K562 (cell line): ENCODE measurements around the gene FAM200A. TPM values are rescaled to one million over a fixed set of nuclear protein-coding genes. Genes with fewer than 3 reads are reported as not detected.
A peak's percentile ranks its signal among the peaks of the same experiment; 100 is the strongest.

ENCODE experiments used
- ARID4B ChIP-seq: sonication (generic); formaldehyde crosslinking; IDR thresholded peaks from 2 replicates; pipeline ENCODE4 v1.8.0; 2022; ENCODE audit warnings: mild to moderate bottlenecking, missing genetic modification reagents
- BRCA1 ChIP-seq, 2 experiments: fragments of 450-650 bp in 1 of 2; sonication (generic) in 1 of 2; formaldehyde crosslinking in 1 of 2; IDR thresholded peaks; 2 replicates each; pipeline versions ENCODE4 v1.5.0 to v1.6.1; 2017 to 2020; ENCODE audit warnings: mild to moderate bottlenecking in 1 of 2, missing genetic modification reagents in 1 of 2
- EGR1 ChIP-seq: fragments of 450-650 bp; conservative IDR thresholded peaks from 2 replicates; pipeline ENCODE4 v1.6.1; 2017; ENCODE audit warnings: mild to moderate bottlenecking
- ELF2 ChIP-seq: fragments of 250-450 bp; sonication (Bioruptor Pico); IDR thresholded peaks from 2 replicates; pipeline ENCODE4 v1.5.0; 2021; ENCODE audit warnings: mild to moderate bottlenecking
- ERF ChIP-seq: fragments of 450-650 bp; formaldehyde crosslinking; IDR thresholded peaks from 2 replicates; pipeline ENCODE4 v1.4.0; 2020; ENCODE audit warnings: mild to moderate bottlenecking, mixed read lengths
- HDAC2 ChIP-seq: fragments of 450-650 bp; IDR thresholded peaks from 2 replicates; pipeline ENCODE4 v1.6.1; 2016; ENCODE audit warnings: mild to moderate bottlenecking
- KDM2B ChIP-seq: fragments of 250-450 bp; sonication (Bioruptor Pico); IDR thresholded peaks from 2 replicates; pipeline ENCODE4 v1.8.0; 2021; ENCODE audit warnings: mild to moderate bottlenecking, moderate library complexity
- MCM3 ChIP-seq: fragments of 450-650 bp; IDR thresholded peaks from 2 replicates; pipeline ENCODE4 v1.6.1; 2016
- MEF2D ChIP-seq: conservative IDR thresholded peaks from 2 replicates; pipeline ENCODE4 v1.6.1; 2016; ENCODE audit warnings: low read depth, missing genetic modification characterization, missing compliant biosample characterization
- NRF1 ChIP-seq, 2 experiments: fragments of 450-650 bp; IDR thresholded peaks in 1 of 2; conservative IDR thresholded peaks in 1 of 2; 2 replicates each; pipeline ENCODE4 v1.6.1; 2014; ENCODE audit warnings: mild to moderate bottlenecking in 2 of 2
- PHF8 ChIP-seq: fragments of 200-600 bp; sonication (generic); IDR thresholded peaks from 2 replicates; pipeline ENCODE4 v1.6.1; 2012; ENCODE audit warnings: mixed run types, mild to moderate bottlenecking, inconsistent platforms, low read length, moderate library complexity, borderline replicate concordance
- POLR2H ChIP-seq: IDR thresholded peaks from 2 replicates; pipeline ENCODE4 v1.6.1; 2016; ENCODE audit warnings: missing genetic modification characterization, low read depth, mild to moderate bottlenecking, control low read depth, missing compliant biosample characterization, moderate library complexity
- SNIP1 ChIP-seq: fragments of 450-650 bp; IDR thresholded peaks from 2 replicates; pipeline ENCODE4 v1.7.1; 2017; ENCODE audit warnings: low read depth, mild to moderate bottlenecking
- STAT5A ChIP-seq: IDR thresholded peaks from 2 replicates; pipeline ENCODE4 v1.6.1; 2012; ENCODE audit warnings: low read length, inconsistent platforms, borderline replicate concordance
- ZC3H11A ChIP-seq: IDR thresholded peaks from 2 replicates; pipeline ENCODE4 v1.6.1; 2012; ENCODE audit warnings: low read depth, low read length, improper control_type of control experiment
- ZNF395 ChIP-seq: fragments of 200-800 bp; sonication (Bioruptor generic); IDR thresholded peaks from 2 replicates; pipeline ENCODE4 v1.6.1; 2017; ENCODE audit warnings: missing genetic modification characterization, missing compliant biosample characterization
- polyA plus RNA-seq, 8 experiments: library from polyadenylated mRNA; depleted of rRNA in 4 of 8; stranded (reverse) in 5 of 8; unstranded in 3 of 8; fragments of >200 nt; fragmentation: Nextera tagmentation in 2 of 8; fragmentation: Illumina TruSeq in 1 of 8; extraction: Ambion mirVana in 2 of 8; extraction: Trizol in 1 of 8; gene quantifications; 2 replicates each; pipeline versions ENCODE4 v1.2.1 to v1.2.3, GENCODE V29; 2011 to 2014; ENCODE audit warnings: inconsistent platforms in 1 of 8, missing spikeins in 1 of 8
- total RNA-seq, 7 experiments: library from RNA; depleted of rRNA in 6 of 7; stranded (reverse); fragments of >200 nt in 6 of 7; fragmentation: Illumina TruSeq in 2 of 7; extraction: Trizol in 2 of 7; gene quantifications; 2 replicates each; pipeline versions ENCODE4 v1.2.1 to v1.2.3, GENCODE V29; 2011 to 2021; ENCODE audit warnings: low replicate concordance in 1 of 7
- TF ChIP-seq, protein P1 (sequence below): conservative IDR thresholded peaks from 2 replicates; pipeline ENCODE4 v1.6.1; 2011; ENCODE audit warnings: low read depth, mild to moderate bottlenecking, low read length; ENCODE audit not compliant: control insufficient read depth
- TF ChIP-seq, protein P2 (sequence below): fragments of 250-450 bp; sonication (Bioruptor Pico); IDR thresholded peaks from 2 replicates; pipeline ENCODE4 v1.4.0; 2020; ENCODE audit warnings: mild to moderate bottlenecking, moderate library complexity, borderline replicate concordance

FAM200A gene
- total and polyA plus RNA-seq, 9 of the 15 experiments (the other 6 are each of a cell fraction or from before 2014, with no cell fraction given): 3.3 to 11.2 (median 8.3) TPM

GRCh38 chr7:99504603-99505323 is 47.2 kb downstream of the FAM200A start, which contains the start of gene ZKSCAN5 (continued):
- peak; percentile 54; the same call in 1 of the 2 replicates for TF ChIP-seq ARID4B (CRISPR knock-in tag)
- TF ChIP-seq MEF2D: no peak
- TF ChIP-seq ZNF395 (CRISPR knock-in tag): peak; percentile 73
- peak; percentile 96 for TF ChIP-seq SNIP1
- no peak for TF ChIP-seq ZC3H11A
- TF ChIP-seq NRF1 (conservative IDR thresholded peaks at IDR 0.05 in 1 of 2, IDR thresholded peaks at IDR 0.05 in 1 of 2): peak; percentile 76 to 80
- peak; percentile 9; the same call in 1 of the 2 replicates for TF ChIP-seq ERF
- TF ChIP-seq STAT5A: peak; percentile 38; the same call in 1 of the 2 replicates
- peak; percentile 76; the same call in 1 of the 2 replicates for TF ChIP-seq PHF8
- TF ChIP-seq, protein P1, sequence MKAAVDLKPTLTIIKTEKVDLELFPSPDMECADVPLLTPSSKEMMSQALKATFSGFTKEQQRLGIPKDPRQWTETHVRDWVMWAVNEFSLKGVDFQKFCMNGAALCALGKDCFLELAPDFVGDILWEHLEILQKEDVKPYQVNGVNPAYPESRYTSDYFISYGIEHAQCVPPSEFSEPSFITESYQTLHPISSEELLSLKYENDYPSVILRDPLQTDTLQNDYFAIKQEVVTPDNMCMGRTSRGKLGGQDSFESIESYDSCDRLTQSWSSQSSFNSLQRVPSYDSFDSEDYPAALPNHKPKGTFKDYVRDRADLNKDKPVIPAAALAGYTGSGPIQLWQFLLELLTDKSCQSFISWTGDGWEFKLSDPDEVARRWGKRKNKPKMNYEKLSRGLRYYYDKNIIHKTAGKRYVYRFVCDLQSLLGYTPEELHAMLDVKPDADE: peak; percentile 90
- peak; percentile 99 for TF ChIP-seq ELF2
- no peak for TF ChIP-seq MCM3
- TF ChIP-seq BRCA1 (IDR thresholded peaks at IDR 0.05): no peak
- TF ChIP-seq BRCA1 (CRISPR knock-in tag; IDR thresholded peaks at IDR 0.05): no peak
- peak; percentile 61; the same call in 1 of the 2 replicates for TF ChIP-seq POLR2H
- no peak for TF ChIP-seq KDM2B (CRISPR knock-in tag)
- peak; percentile 73 for TF ChIP-seq HDAC2
- TF ChIP-seq EGR1: peak; percentile 18; the same call in 1 of the 2 replicates
- TF ChIP-seq, protein P2, sequence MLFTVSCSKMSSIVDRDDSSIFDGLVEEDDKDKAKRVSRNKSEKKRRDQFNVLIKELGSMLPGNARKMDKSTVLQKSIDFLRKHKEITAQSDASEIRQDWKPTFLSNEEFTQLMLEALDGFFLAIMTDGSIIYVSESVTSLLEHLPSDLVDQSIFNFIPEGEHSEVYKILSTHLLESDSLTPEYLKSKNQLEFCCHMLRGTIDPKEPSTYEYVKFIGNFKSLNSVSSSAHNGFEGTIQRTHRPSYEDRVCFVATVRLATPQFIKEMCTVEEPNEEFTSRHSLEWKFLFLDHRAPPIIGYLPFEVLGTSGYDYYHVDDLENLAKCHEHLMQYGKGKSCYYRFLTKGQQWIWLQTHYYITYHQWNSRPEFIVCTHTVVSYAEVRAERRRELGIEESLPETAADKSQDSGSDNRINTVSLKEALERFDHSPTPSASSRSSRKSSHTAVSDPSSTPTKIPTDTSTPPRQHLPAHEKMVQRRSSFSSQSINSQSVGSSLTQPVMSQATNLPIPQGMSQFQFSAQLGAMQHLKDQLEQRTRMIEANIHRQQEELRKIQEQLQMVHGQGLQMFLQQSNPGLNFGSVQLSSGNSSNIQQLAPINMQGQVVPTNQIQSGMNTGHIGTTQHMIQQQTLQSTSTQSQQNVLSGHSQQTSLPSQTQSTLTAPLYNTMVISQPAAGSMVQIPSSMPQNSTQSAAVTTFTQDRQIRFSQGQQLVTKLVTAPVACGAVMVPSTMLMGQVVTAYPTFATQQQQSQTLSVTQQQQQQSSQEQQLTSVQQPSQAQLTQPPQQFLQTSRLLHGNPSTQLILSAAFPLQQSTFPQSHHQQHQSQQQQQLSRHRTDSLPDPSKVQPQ (CRISPR knock-in tag): no peak
